BLaER1 (cell line): ENCODE data around the gene HCN2.

Experiments
- H3K27ac ChIP-seq: shearing (Covaris generic); formaldehyde crosslinking; 2 replicates; pipeline ENCODE4 v1.8.1; 2022
- H3K27me3 ChIP-seq: shearing (Covaris generic); formaldehyde crosslinking; 2 replicates; pipeline ENCODE4 v1.8.1; 2022
- H3K36me3 ChIP-seq: shearing (Covaris generic); formaldehyde crosslinking; 2 replicates; pipeline ENCODE4 v1.8.1; 2022
- H3K4me1 ChIP-seq: shearing (Covaris generic); formaldehyde crosslinking; 2 replicates; pipeline ENCODE4 v1.8.1; 2022
- H3K4me2 ChIP-seq: shearing (Covaris generic); formaldehyde crosslinking; 2 replicates; pipeline ENCODE4 v1.8.1; 2022
- H3K4me3 ChIP-seq: shearing (Covaris generic); formaldehyde crosslinking; 2 replicates; pipeline ENCODE4 v1.8.1; 2022
- H3K9ac ChIP-seq: shearing (Covaris generic); formaldehyde crosslinking; 2 replicates; pipeline ENCODE4 v1.8.1; 2022
- H3K9me3 ChIP-seq: shearing (Covaris generic); formaldehyde crosslinking; 2 replicates; pipeline ENCODE4 v1.8.1; 2022
- H4K20me1 ChIP-seq: shearing (Covaris generic); formaldehyde crosslinking; 2 replicates; pipeline ENCODE4 v1.8.1; 2022
- Cebpa-rat ChIP-seq: shearing (Covaris generic); IDR thresholded peaks from 2 replicates; pipeline ENCODE4 v1.8.1; 2022

Gene HCN2

DNA sequence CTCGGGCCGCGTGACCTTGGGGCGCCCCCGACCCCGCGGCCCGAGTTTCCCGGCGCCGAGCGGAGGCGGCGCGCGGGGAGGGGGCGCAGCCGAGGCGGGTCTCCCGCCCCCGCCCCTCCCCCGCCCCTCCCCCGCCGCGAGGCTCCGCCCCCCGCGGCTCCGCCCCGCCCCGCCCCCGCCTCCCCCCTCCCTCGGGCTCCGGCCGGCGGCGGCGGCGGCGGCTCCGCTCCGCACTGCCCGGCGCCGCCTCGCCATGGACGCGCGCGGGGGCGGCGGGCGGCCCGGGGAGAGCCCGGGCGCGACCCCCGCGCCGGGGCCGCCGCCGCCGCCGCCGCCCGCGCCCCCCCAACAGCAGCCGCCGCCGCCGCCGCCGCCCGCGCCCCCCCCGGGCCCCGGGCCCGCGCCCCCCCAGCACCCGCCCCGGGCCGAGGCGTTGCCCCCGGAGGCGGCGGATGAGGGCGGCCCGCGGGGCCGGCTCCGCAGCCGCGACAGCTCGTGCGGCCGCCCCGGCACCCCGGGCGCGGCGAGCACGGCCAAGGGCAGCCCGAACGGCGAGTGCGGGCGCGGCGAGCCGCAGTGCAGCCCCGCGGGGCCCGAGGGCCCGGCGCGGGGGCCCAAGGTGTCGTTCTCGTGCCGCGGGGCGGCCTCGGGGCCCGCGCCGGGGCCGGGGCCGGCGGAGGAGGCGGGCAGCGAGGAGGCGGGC is at the start of gene HCN2:
TSS of gene HCN2 (plus strand) at position 189 of the 703 bp plus-strand sequence. CDS start at position 254, 65 bp downstream.
- H3K4me2 ChIP-seq, result peak within 1 kb of the TSS; percentile 70
- no peak within 1 kb of the TSS for H3K9ac ChIP-seq
- H3K9me3 ChIP-seq, result no peaks in the 10 kb centered on the region
- peaks cover 42% of the 10 kb centered on the region for H3K4me1 ChIP-seq
- no peak within 1 kb of the TSS for H3K4me3 ChIP-seq
- H3K27me3 ChIP-seq, result peaks cover 70% of the 10 kb centered on the region
- no peak within 1 kb of the TSS for H3K27ac ChIP-seq
- H4K20me1 ChIP-seq, result peaks cover 85% of the 10 kb centered on the region
- no peaks in the 10 kb centered on the region for H3K36me3 ChIP-seq
- no peak for TF ChIP-seq Cebpa-rat

DNA sequence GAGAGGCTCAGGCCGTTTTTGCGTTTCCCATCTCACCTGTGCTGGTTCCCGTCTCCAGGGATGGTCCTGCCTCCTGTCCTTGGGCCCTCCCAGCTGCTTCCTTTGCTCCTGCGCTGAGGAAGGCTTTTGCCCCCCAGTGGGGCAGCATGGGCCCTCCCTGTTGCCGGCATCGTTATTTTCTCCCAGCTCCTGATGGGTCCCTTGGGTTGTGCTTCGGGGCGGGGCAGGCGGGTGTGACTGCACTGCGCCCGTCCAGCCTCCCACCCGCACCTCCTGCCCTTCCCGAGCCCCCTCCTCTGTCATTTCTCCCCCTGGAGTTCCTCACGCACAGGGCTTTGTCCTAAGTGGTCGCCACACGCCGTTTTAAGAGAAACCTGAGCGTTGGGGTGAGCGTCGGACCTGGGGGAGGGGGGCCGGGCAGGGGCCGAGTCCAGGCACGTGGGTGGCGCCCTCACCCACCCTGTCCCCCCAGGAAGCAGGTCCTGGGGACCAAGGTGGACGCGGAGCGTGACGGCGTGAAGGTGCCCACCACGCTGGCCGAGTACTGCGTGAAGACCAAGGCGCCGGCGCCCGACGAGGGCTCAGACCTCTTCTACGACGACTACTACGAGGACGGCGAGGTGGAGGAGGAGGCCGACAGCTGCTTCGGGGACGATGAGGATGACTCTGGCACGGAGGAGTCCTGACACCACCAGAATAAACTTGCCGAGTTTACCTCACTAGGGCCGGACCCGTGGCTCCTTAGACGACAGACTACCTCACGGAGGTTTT is 48.6 kb upstream of the HCN2 start:
- Histone ChIP-seq H3K4me3 (no peak overlapping the region), H3K4me2 (no peak overlapping the region), H4K20me1 (peaks cover 56% of the 10 kb centered on the region), H3K27me3 (no peaks in the 10 kb centered on the region), H3K36me3 (peaks cover 70% of the 10 kb centered on the region), H3K9ac (no peak overlapping the region), H3K4me1 (peaks cover 44% of the 10 kb centered on the region), H3K27ac (no peak overlapping the region), H3K9me3 (no peaks in the 10 kb centered on the region)
- TF ChIP-seq Cebpa-rat, result no peak

DNA sequence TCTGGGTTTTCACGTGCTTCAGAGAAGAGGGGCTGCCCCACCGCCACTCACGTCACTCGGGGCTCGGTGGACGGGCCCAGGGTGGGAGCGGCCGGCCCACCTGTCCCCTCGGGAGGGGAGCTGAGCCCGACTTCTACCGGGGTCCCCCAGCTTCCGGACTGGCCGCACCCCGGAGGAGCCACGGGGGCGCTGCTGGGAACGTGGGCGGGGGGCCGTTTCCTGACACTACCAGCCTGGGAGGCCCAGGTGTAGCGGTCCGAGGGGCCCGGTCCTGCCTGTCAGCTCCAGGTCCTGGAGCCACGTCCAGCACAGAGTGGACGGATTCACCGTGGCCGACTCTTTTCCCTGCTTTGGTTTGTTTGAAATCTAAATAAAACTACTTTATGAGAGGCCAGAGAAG is 48.0 kb upstream of the HCN2 start:
- Histone ChIP-seq H3K4me1 (peaks cover 44% of the 10 kb centered on the region), H3K27ac (0 out of 2 replicates have a peak overlapping the region, but pooled peaks have one; percentile 35), H3K4me3 (no peak overlapping the region), H4K20me1 (peaks cover 49% of the 10 kb centered on the region), H3K27me3 (no peaks in the 10 kb centered on the region), H3K4me2 (no peak overlapping the region; the same call in 1 of the 2 replicates), H3K36me3 (peaks cover 64% of the 10 kb centered on the region), H3K9me3 (no peaks in the 10 kb centered on the region), H3K9ac (no peak overlapping the region)
- TF ChIP-seq Cebpa-rat, result no peak

GRCh38 chr19:542173-542866 is 47.4 kb upstream of the HCN2 start:
- no peaks in the 10 kb centered on the region for H3K9me3 ChIP-seq
- TF ChIP-seq Cebpa-rat, result no peak
- 0 out of 2 replicates have a peak overlapping the region, but pooled peaks have one; percentile 35 for H3K27ac ChIP-seq
- H3K4me2 ChIP-seq, result no peak overlapping the region; the same call in 1 of the 2 replicates
- no peak overlapping the region for H3K4me3 ChIP-seq
- H3K9ac ChIP-seq, result no peak overlapping the region
- peaks cover 44% of the 10 kb centered on the region for H3K4me1 ChIP-seq
- peaks cover 58% of the 10 kb centered on the region for H3K36me3 ChIP-seq
- H4K20me1 ChIP-seq, result peaks cover 47% of the 10 kb centered on the region
- H3K27me3 ChIP-seq, result no peaks in the 10 kb centered on the region

GRCh38 chr19:543910-544608 is 45.6 kb upstream of the HCN2 start, which contains the start of gene GZMM:
Gene GZMM, plus strand, starts transcription at chr19:544053. Its CDS starts 19 bp downstream, at chr19:544072.
- peak within 1 kb of the TSS; percentile 9; the same call in 1 of the 2 replicates for H3K4me2 ChIP-seq
- H3K27ac ChIP-seq, result no peak within 1 kb of the TSS
- H3K27me3 ChIP-seq, result no peaks in the 10 kb centered on the region
- H3K9me3 ChIP-seq, result no peaks in the 10 kb centered on the region
- no peak for TF ChIP-seq Cebpa-rat
- H3K36me3 ChIP-seq, result peaks cover 40% of the 10 kb centered on the region
- H3K4me3 ChIP-seq, result no peak within 1 kb of the TSS
- peaks cover 33% of the 10 kb centered on the region for H4K20me1 ChIP-seq
- no peak within 1 kb of the TSS for H3K9ac ChIP-seq
- peaks cover 28% of the 10 kb centered on the region for H3K4me1 ChIP-seq

GRCh38 chr19:547117-547516 is 42.6 kb upstream of the HCN2 start:
- Histone ChIP-seq H4K20me1 (peaks cover 11% of the 10 kb centered on the region), H3K27me3 (no peaks in the 10 kb centered on the region), H3K4me3 (no peak overlapping the region), H3K27ac (no peak overlapping the region), H3K36me3 (peaks cover 17% of the 10 kb centered on the region), H3K9me3 (no peaks in the 10 kb centered on the region), H3K4me2 (no peak overlapping the region), H3K4me1 (peaks cover 14% of the 10 kb centered on the region), H3K9ac (no peak overlapping the region)
- no peak for TF ChIP-seq Cebpa-rat

DNA sequence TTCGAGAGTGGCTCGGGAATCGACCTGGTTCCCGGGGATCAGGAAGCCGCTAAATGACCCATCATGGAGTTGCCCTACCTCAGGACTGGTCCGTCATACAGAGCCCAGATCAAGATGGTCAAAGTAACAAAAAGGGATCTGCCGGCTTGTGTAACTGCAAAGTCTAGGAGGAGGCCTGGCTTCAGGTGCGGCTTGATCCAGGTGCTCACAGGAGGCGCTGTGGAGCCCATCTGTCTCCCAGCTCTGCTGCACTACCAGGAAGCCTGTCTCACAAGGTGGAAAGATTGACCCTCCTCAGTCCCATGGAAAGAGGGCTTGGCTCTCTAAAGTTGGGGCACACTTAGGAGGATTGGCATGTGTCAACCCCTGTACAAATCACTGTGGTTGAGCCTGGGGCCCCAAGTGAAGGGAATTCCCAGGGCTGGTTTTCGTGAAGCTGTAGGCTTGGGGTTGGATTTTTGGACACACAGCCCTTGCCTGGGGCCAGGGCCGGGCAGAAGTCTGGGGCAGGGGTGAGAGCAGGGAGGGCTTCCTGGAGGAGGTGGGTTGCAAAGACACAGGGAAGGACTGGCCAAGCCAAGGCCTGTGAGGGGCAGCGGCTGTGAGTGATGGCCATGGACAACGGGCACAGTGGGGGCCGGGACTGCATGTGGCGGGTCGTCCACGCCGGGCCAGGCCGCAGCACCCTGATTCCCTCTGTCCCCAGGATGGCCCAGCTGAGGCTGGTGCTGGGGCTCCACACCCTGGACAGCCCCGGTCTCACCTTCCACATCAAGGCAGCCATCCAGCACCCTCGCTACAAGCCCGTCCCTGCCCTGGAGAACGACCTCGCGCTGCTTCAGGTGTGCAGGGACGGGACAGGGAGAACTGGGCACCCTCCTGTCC is 41.6 kb upstream of the HCN2 start:
- Histone ChIP-seq H3K36me3 (peaks cover 9% of the 10 kb centered on the region), H3K4me1 (peaks cover 12% of the 10 kb centered on the region), H3K9ac (no peak overlapping the region), H3K27ac (no peak overlapping the region), H3K9me3 (no peaks in the 10 kb centered on the region), H3K27me3 (no peaks in the 10 kb centered on the region), H4K20me1 (peaks cover 6% of the 10 kb centered on the region; the same call in 1 of the 2 replicates), H3K4me2 (no peak overlapping the region), H3K4me3 (no peak overlapping the region)
- no peak for TF ChIP-seq Cebpa-rat

DNA sequence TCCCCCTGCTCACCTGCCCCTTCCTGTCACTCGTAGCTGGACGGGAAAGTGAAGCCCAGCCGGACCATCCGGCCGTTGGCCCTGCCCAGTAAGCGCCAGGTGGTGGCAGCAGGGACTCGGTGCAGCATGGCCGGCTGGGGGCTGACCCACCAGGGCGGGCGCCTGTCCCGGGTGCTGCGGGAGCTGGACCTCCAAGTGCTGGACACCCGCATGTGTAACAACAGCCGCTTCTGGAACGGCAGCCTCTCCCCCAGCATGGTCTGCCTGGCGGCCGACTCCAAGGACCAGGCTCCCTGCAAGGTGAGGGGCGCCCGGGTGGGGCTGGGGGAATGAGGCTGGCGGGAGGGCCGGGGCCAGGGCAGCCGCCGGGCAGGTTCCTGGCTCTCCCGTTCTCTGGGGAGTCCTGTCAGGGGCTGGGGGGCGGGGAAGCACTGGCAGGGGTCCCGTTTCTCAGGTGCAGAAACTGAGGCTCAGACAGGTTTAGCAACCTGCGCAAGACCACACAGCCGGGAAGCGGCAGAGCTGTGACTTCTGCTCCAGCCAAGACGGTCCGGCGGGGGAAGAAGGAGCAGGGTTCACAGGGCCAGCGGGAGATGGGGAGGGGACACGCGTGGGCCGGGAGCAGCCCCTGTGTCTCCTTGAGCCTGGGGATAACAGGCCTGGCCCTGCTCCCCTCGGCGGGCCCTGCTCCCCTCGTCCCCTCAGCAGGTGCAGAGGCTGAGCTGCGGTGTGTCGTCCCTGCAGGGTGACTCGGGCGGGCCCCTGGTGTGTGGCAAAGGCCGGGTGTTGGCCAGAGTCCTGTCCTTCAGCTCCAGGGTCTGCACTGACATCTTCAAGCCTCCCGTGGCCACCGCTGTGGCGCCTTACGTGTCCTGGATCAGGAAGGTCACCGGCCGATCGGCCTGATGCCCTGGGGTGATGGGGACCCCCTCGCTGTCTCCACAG is 40.5 kb upstream of the HCN2 start:
- H3K36me3 ChIP-seq, result no peaks in the 10 kb centered on the region
- peaks cover 1% of the 10 kb centered on the region; the same call in 1 of the 2 replicates for H4K20me1 ChIP-seq
- H3K4me1 ChIP-seq, result peaks cover 2% of the 10 kb centered on the region
- H3K9ac ChIP-seq, result no peak overlapping the region
- no peak overlapping the region for H3K4me2 ChIP-seq
- no peaks in the 10 kb centered on the region for H3K9me3 ChIP-seq
- no peak for TF ChIP-seq Cebpa-rat
- H3K27ac ChIP-seq, result no peak overlapping the region
- H3K27me3 ChIP-seq, result no peaks in the 10 kb centered on the region
- H3K4me3 ChIP-seq, result no peak overlapping the region
